D341Med (cell line): Measurements from ENCODE around the gene PTPRE.
"Not testable (repeated sequence)": the region's sequence is repeated elsewhere in the genome, so short reads cannot be mapped to it uniquely, and the experiment has no call there.

Experiments used
- DNase-seq: peaks from one replicate; pipeline ENCODE4 v3.0.0; 2012; ENCODE audit warnings: low spot score

The PTPRE gene

GRCh38 chr10:128072941-128073645, 166.2 kb downstream of the PTPRE start:
- no peak for DNase-seq

GRCh38 chr10:128073890-128074289, 167.0 kb downstream of the PTPRE start:
- no peak for DNase-seq

GRCh38 chr10:128074589-128074988, 167.7 kb downstream of the PTPRE start:
- DNase-seq: no peak

GRCh38 chr10:128077155-128077875, 170.4 kb downstream of the PTPRE start:
- no peak for DNase-seq

GRCh38 chr10:128078136-128078969, 171.4 kb downstream of the PTPRE start:
- peak; percentile 78 for DNase-seq

- DNase-seq: no peak
These were observed 173.3 kb downstream of the PTPRE start for GRCh38 chr10:128080231-128080630.

- DNase-seq: no peak
These were observed 173.7 kb downstream of the PTPRE start for GRCh38 chr10:128080641-128081040.

GRCh38 chr10:128081222-128081621, 174.3 kb downstream of the PTPRE start:
- no peak for DNase-seq

- no peak for DNase-seq
These were observed 174.8 kb downstream of the PTPRE start for GRCh38 chr10:128081720-128082119.

GRCh38 chr10:128083191-128083895, 176.4 kb downstream of the PTPRE start:
- DNase-seq: no peak

GRCh38 chr10:128084364-128084763, 177.5 kb downstream of the PTPRE start:
- DNase-seq: no peak

- no peak for DNase-seq
These were observed 178.1 kb downstream of the PTPRE start for GRCh38 chr10:128084991-128085390.

GRCh38 chr10:128086003-128086863, 179.3 kb downstream of the PTPRE start:
- no peak for DNase-seq

- no peak for DNase-seq
These were observed 180.4 kb downstream of the PTPRE start for GRCh38 chr10:128087146-128087883.

- DNase-seq: peak; percentile 36
These were observed 181.2 kb downstream of the PTPRE start for GRCh38 chr10:128087884-128088709.

- no peak for DNase-seq
These were observed 184.8 kb downstream of the PTPRE start for GRCh38 chr10:128091636-128092210.

GRCh38 chr10:128092454-128092853, 185.6 kb downstream of the PTPRE start:
- DNase-seq: no peak

GRCh38 chr10:128094596-128094995, 187.7 kb downstream of the PTPRE start:
- not testable (repeated sequence) for DNase-seq
